ENCODE measurements around the gene SYTL3. TPM values are rescaled to one million over a fixed set of nuclear protein-coding genes. Genes with fewer than 3 reads are reported as not detected.
A peak's percentile ranks its signal among the peaks of the same experiment; 100 is the strongest.

Gene SYTL3
- total and polyA plus RNA-seq, 10 of the 15 experiments (the other 5 are each of a cell fraction or from before 2014, with no cell fraction given), result 3.3 to 12.1 (median 6.9) TPM

DNA sequence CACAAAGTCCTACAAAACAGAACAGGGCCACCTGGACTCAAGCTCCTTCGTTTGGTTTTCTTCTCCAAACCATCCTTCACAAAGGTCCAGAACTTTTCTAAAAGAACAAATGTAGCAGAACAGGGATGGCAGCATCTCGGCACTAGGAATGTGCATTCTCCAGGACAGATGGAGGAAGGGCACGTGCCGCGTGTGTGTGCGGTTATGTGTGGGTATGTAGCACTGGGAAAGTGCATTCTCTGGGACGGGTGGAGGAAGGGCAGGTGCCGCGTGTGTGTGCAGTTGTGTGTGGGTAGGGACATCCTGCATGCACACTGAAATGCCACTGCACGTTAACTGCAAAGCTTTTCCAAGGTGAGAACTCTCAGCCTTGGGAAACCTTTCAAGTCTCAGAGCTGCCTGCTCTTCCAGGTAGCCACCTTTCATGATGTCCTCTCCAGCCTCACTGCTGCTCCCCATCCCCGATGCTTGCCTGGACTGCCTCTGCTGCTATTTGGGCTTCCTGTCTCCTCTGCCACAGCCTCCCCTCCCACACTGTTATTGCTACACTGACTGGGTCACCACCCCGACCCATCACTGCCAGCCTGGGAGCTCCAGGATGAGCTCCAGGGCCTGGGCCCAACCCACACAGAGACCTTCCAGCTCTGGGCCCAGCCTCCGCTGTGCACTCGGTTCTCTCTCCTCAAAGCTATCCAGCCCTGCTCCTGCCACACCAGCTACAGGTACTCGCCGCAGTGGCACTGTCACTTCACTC lies 121.7 kb downstream of the SYTL3 start (continued):
- TF ChIP-seq, protein P1, sequence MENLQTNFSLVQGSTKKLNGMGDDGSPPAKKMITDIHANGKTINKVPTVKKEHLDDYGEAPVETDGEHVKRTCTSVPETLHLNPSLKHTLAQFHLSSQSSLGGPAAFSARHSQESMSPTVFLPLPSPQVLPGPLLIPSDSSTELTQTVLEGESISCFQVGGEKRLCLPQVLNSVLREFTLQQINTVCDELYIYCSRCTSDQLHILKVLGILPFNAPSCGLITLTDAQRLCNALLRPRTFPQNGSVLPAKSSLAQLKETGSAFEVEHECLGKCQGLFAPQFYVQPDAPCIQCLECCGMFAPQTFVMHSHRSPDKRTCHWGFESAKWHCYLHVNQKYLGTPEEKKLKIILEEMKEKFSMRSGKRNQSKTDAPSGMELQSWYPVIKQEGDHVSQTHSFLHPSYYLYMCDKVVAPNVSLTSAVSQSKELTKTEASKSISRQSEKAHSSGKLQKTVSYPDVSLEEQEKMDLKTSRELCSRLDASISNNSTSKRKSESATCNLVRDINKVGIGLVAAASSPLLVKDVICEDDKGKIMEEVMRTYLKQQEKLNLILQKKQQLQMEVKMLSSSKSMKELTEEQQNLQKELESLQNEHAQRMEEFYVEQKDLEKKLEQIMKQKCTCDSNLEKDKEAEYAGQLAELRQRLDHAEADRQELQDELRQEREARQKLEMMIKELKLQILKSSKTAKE (IDR thresholded peaks at IDR 0.05; ENCODE audit: low read depth, poor library complexity, severe bottlenecking), result no peak
- TF ChIP-seq, protein P2, sequence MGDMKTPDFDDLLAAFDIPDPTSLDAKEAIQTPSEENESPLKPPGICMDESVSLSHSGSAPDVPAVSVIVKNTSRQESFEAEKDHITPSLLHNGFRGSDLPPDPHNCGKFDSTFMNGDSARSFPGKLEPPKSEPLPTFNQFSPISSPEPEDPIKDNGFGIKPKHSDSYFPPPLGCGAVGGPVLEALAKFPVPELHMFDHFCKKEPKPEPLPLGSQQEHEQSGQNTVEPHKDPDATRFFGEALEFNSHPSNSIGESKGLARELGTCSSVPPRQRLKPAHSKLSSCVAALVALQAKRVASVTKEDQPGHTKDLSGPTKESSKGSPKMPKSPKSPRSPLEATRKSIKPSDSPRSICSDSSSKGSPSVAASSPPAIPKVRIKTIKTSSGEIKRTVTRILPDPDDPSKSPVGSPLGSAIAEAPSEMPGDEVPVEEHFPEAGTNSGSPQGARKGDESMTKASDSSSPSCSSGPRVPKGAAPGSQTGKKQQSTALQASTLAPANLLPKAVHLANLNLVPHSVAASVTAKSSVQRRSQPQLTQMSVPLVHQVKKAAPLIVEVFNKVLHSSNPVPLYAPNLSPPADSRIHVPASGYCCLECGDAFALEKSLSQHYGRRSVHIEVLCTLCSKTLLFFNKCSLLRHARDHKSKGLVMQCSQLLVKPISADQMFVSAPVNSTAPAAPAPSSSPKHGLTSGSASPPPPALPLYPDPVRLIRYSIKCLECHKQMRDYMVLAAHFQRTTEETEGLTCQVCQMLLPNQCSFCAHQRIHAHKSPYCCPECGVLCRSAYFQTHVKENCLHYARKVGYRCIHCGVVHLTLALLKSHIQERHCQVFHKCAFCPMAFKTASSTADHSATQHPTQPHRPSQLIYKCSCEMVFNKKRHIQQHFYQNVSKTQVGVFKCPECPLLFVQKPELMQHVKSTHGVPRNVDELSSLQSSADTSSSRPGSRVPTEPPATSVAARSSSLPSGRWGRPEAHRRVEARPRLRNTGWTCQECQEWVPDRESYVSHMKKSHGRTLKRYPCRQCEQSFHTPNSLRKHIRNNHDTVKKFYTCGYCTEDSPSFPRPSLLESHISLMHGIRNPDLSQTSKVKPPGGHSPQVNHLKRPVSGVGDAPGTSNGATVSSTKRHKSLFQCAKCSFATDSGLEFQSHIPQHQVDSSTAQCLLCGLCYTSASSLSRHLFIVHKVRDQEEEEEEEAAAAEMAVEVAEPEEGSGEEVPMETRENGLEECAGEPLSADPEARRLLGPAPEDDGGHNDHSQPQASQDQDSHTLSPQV (IDR thresholded peaks at IDR 0.05), result no peak

DNA sequence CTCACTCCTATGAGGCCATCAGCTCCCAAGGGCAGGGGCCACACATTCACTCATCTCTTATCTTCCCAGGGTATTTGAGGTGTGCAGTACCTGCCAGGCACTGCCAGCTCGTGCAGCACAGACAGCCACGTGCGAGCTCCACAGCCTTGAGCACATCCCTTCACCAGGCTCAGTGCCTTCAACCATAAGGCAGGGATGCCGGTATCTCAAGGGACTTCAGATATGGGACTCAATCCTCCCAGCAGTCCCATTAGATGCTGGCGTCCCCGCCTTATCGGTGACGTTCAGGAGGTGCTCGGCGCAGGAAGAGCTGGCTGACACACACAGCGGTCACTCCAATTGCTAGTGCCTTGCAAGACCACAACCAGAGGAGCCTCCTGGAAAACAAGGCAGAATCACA lies 122.3 kb downstream of the SYTL3 start:
- Histone ChIP-seq H3K36me3 (ENCODE audit: control insufficient read depth in 2 of 2, insufficient read depth in 2 of 2, low read length in 1 of 2) (peaks cover 69 to 71% of the 10 kb centered on the region in 2 experiments), H3K79me2 (ENCODE audit: control insufficient read depth, insufficient read depth, low read length) (no peaks in the 10 kb centered on the region; the same call in 1 of the 2 replicates), H3K27me3 (replicated peaks in 1 of 2; ENCODE audit: control insufficient read depth in 2 of 2, insufficient read depth in 2 of 2, low read length in 1 of 2) (no peaks in the 10 kb centered on the region), H3K9me3 (replicated peaks; ENCODE audit: control insufficient read depth, insufficient read depth, low read length) (no peaks in the 10 kb centered on the region), H3K4me3 (no peak overlapping the region), H3K27ac (ENCODE audit: control insufficient read depth, insufficient read depth) (no peak overlapping the region), H2AFZ (ENCODE audit: control insufficient read depth, low read depth, low read length) (no peak overlapping the region), H3K4me1 (ENCODE audit: control insufficient read depth, insufficient read depth, low read length) (no peaks in the 10 kb centered on the region), H3K9ac (ENCODE audit: control insufficient read depth, insufficient read depth, low read length) (no peak overlapping the region), H3K4me2 (ENCODE audit: control insufficient read depth, insufficient read depth) (no peak overlapping the region), H4K20me1 (ENCODE audit: control insufficient read depth, insufficient read depth) (no peaks in the 10 kb centered on the region; the same call in 1 of the 2 replicates)
- BruUV-seq (replicated peaks), result no TSS peak
- WGBS (ENCODE audit: insufficient coverage, insufficient replicate concordance, low lambda C conversion rate, missing lambda C conversion rate), result 94% methylated on average over 11 of the region's 11 CpGs
- intact Hi-C loops (cut with micrococcal nuclease; ENCODE audit: unreplicated experiment), result no loop called here
- in situ Hi-C loops (cut with MboI), result no loop called here
- FAIRE-seq (no peak), ATAC-seq (no peak), DNase-seq (ENCODE audit: low read depth, low spot score) (no peak)
- ChIA-PET RAD21 (ENCODE audit: unreplicated experiment) (no interaction called here), SMC1A (ENCODE audit: uncharacterized antibody, unreplicated experiment) (interaction anchor here (0.7 to 1.1 kb wide), 3 partner anchors 15 to 226 kb away, joined by 3 read pairs; no protein-coding TSS in a partner anchor), CTCF (interaction anchor here (1.0 to 1.1 kb wide), 2 partner anchors 68 to 200 kb away, joined by 3 read pairs; no protein-coding TSS in a partner anchor), POLR2A (interaction anchor here (0.6 kb wide), 1 partner anchor 20 kb away, joined by 6 read pairs; no protein-coding TSS in a partner anchor)
- TF ChIP-seq WRNIP1 (IDR thresholded peaks at IDR 0.05; ENCODE audit: borderline replicate concordance, low read depth, low read length) (no peak), POLR2A (IDR thresholded peaks at IDR 0.05; ENCODE audit: low read depth, low read length) (peak; percentile 56)

Data from GM12878 (cell line).